Uterus (tissue), 2 donors: Measurements from ENCODE around the gene CEP131.

Experiments
- POLR2A ChIP-seq, 2 donors: fragments of 450-650 bp; IDR thresholded peaks; one replicate each; pipeline ENCODE4 v1.6.1; 2016; ENCODE audit warnings: antibody characterized with exemption in 2 of 2, mild to moderate bottlenecking in 1 of 2, moderate library complexity in 1 of 2
- TF ChIP-seq, protein P1 (sequence below), 4 experiments: fragments of 200-600 bp in 2 of 4; fragments of 450-650 bp in 2 of 4; sonication (generic) in 2 of 4; IDR thresholded peaks; one replicate each; pipeline ENCODE4 v1.5.1; 2016 to 2019; ENCODE audit warnings: antibody characterized with exemption in 4 of 4, mild to moderate bottlenecking in 2 of 4, moderate library complexity in 1 of 4

DNA sequence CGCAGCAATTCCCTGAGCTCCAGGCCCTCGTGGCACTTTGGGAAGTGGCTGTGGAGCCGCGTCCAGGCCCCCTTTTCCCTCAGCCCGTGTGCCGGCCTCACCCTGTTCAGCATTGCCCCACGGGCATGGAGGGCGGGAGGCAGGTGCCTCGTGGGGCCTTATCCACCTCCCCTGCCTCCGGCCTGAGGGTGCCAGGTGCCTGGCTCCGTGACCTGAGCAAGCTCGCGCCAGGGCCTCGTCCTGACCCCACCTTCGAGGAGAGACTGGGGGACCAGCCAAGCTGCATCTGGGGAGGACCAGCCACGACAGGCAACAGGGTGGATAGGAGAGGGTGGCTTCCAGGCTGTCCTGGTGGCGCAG, 29.7 kb downstream of the CEP131 start:
- TF ChIP-seq, protein P1, sequence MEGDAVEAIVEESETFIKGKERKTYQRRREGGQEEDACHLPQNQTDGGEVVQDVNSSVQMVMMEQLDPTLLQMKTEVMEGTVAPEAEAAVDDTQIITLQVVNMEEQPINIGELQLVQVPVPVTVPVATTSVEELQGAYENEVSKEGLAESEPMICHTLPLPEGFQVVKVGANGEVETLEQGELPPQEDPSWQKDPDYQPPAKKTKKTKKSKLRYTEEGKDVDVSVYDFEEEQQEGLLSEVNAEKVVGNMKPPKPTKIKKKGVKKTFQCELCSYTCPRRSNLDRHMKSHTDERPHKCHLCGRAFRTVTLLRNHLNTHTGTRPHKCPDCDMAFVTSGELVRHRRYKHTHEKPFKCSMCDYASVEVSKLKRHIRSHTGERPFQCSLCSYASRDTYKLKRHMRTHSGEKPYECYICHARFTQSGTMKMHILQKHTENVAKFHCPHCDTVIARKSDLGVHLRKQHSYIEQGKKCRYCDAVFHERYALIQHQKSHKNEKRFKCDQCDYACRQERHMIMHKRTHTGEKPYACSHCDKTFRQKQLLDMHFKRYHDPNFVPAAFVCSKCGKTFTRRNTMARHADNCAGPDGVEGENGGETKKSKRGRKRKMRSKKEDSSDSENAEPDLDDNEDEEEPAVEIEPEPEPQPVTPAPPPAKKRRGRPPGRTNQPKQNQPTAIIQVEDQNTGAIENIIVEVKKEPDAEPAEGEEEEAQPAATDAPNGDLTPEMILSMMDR (IDR thresholded peaks at IDR 0.05) = no peak
- TF ChIP-seq POLR2A (IDR thresholded peaks at IDR 0.05) = no peak
